Liver (tissue), 9 donors: ENCODE data around the gene TTLL3. TPM values are rescaled to one million over a fixed set of nuclear protein-coding genes. Genes with fewer than 3 reads are reported as not detected.

Source experiments
- DNase-seq: peaks from one replicate; pipeline ENCODE4 v3.0.0-alpha.2; 2017; ENCODE audit warnings: low spot score
- H3K27ac ChIP-seq, 2 donors: one replicate each; pipeline ENCODE4 v1.7.0; 2013; ENCODE audit warnings: inconsistent platforms in 2 of 2, low read length in 2 of 2, control low read depth in 1 of 2, low read depth in 1 of 2, mild to moderate bottlenecking in 1 of 2
- H3K27me3 ChIP-seq, 4 donors: one replicate each; pipeline versions ENCODE4 v1.6.1 to v1.7.0; 2013; ENCODE audit warnings: low read length in 3 of 4, inconsistent platforms in 1 of 4, mild to moderate bottlenecking in 1 of 4, moderate library complexity in 1 of 4; ENCODE audit not compliant: control insufficient read depth in 4 of 4, insufficient read depth in 4 of 4
- H3K36me3 ChIP-seq, 4 donors: one replicate each; pipeline versions ENCODE4 v1.6.1 to v1.7.0; 2013; ENCODE audit warnings: low read length in 3 of 4, mild to moderate bottlenecking in 3 of 4, low read depth in 1 of 4, moderate library complexity in 1 of 4; ENCODE audit not compliant: control insufficient read depth in 4 of 4, insufficient read depth in 3 of 4
- H3K4me1 ChIP-seq, 4 donors: one replicate each; pipeline versions ENCODE4 v1.6.1 to v1.7.0; 2013; ENCODE audit warnings: low read length in 3 of 4, mild to moderate bottlenecking in 3 of 4, moderate library complexity in 1 of 4; ENCODE audit not compliant: control insufficient read depth in 4 of 4, insufficient read depth in 4 of 4
- H3K4me3 ChIP-seq, 3 donors: one replicate each; pipeline versions ENCODE4 v1.6.1 to v1.7.0; 2013; ENCODE audit warnings: low read length in 3 of 3, control low read depth in 1 of 3, low read depth in 1 of 3, mild to moderate bottlenecking in 1 of 3
- H3K9ac ChIP-seq, 2 donors: one replicate each; pipeline ENCODE4 v1.7.0; 2013; ENCODE audit warnings: low read length in 2 of 2, mild to moderate bottlenecking in 2 of 2, moderate library complexity in 2 of 2, control low read depth in 1 of 2, low read depth in 1 of 2
- H3K9me3 ChIP-seq, 4 donors: one replicate each; pipeline versions ENCODE4 v1.6.1 to v1.7.0; 2013; ENCODE audit warnings: low read length in 3 of 4; ENCODE audit not compliant: control insufficient read depth in 4 of 4
- ATF3 ChIP-seq: IDR thresholded peaks from 2 replicates; pipeline ENCODE4 v1.6.1; 2016; ENCODE audit warnings: antibody characterized with exemption
- EGR1 ChIP-seq, 2 donors: IDR thresholded peaks; 2 replicates each; pipeline ENCODE4 v1.6.1; 2016 to 2018; ENCODE audit warnings: antibody characterized with exemption in 2 of 2, low read depth in 2 of 2
- FOXA1 ChIP-seq: IDR thresholded peaks from 2 replicates; pipeline ENCODE4 v1.6.1; 2016; ENCODE audit warnings: antibody characterized with exemption
- FOXA2 ChIP-seq: IDR thresholded peaks from 2 replicates; pipeline ENCODE4 v1.6.1; 2016; ENCODE audit warnings: antibody characterized with exemption
- GABPA ChIP-seq, 2 donors: IDR thresholded peaks in 1 of 2; conservative IDR thresholded peaks in 1 of 2; 2 replicates each; pipeline ENCODE4 v1.6.1; 2016; ENCODE audit warnings: antibody characterized with exemption in 2 of 2, mild to moderate bottlenecking in 1 of 2, moderate library complexity in 1 of 2
- HNF4A ChIP-seq, 2 donors: conservative IDR thresholded peaks; 2 replicates each; pipeline ENCODE4 v1.6.1; 2016; ENCODE audit warnings: antibody characterized with exemption in 2 of 2, mild to moderate bottlenecking in 2 of 2
- HNF4G ChIP-seq: IDR thresholded peaks from 2 replicates; pipeline ENCODE4 v1.6.1; 2016; ENCODE audit warnings: antibody characterized with exemption
- JUND ChIP-seq, 2 donors: IDR thresholded peaks; 2 replicates each; pipeline ENCODE4 v1.6.1; 2016; ENCODE audit warnings: antibody characterized with exemption in 2 of 2
- NR2F2 ChIP-seq: IDR thresholded peaks from 2 replicates; pipeline ENCODE4 v1.6.1; 2016; ENCODE audit warnings: antibody characterized with exemption
- RAD21 ChIP-seq, 2 donors: IDR thresholded peaks; 2 replicates each; pipeline ENCODE4 v1.6.1; 2016; ENCODE audit warnings: antibody characterized with exemption in 2 of 2, mild to moderate bottlenecking in 2 of 2
- REST ChIP-seq: IDR thresholded peaks from 2 replicates; pipeline ENCODE4 v1.6.1; 2016; ENCODE audit warnings: antibody characterized with exemption, mild to moderate bottlenecking
- RXRA ChIP-seq, 2 donors: IDR thresholded peaks; 2 replicates each; pipeline ENCODE4 v1.6.1; 2017 to 2018; ENCODE audit warnings: antibody characterized with exemption in 2 of 2, mild to moderate bottlenecking in 1 of 2
- SP1 ChIP-seq: IDR thresholded peaks from 2 replicates; pipeline ENCODE4 v1.6.1; 2018; ENCODE audit warnings: antibody characterized with exemption, mild to moderate bottlenecking
- TAF1 ChIP-seq: conservative IDR thresholded peaks from 2 replicates; pipeline ENCODE4 v1.6.1; 2016; ENCODE audit warnings: antibody characterized with exemption, mild to moderate bottlenecking
- YY1 ChIP-seq: IDR thresholded peaks from 2 replicates; pipeline ENCODE4 v1.6.1; 2016; ENCODE audit warnings: antibody characterized with exemption, mild to moderate bottlenecking
- WGBS: extraction: QIAGEN DNeasy Blood & Tissue Kit; methylation state at CpG from one replicate; pipeline ENCODE4 v1.1.7; 2013; 5-methylcytosine and 5-hydroxymethylcytosine counted together
- polyA plus RNA-seq, 2 donors: library from polyadenylated mRNA; stranded (reverse) in 1 of 2; unstranded in 1 of 2; fragments of 200-250 nt in 1 of 2; fragments of >200 nt in 1 of 2; fragmentation: Nextera tagmentation in 1 of 2; extraction: Ambion mirVana in 1 of 2; gene quantifications; one replicate each; pipeline versions ENCODE4 v1.2.1 to v1.2.3, GENCODE V29; 2013 to 2015
- total RNA-seq, 2 donors: library from RNA; depleted of rRNA; stranded (reverse); fragments of >200 nt; gene quantifications; one replicate each; pipeline ENCODE4 v1.2.3, GENCODE V29; 2014
- TF ChIP-seq, protein P1 (sequence below): IDR thresholded peaks from 2 replicates; pipeline ENCODE4 v1.6.1; 2016; ENCODE audit warnings: antibody characterized with exemption
- TF ChIP-seq, protein P2 (sequence below): fragments of 150-350 bp; IDR thresholded peaks from 2 replicates; pipeline ENCODE4 v1.5.1; 2017; ENCODE audit warnings: improper control_type of control experiment, low read depth, low read length; ENCODE audit not compliant: missing input control
- TF ChIP-seq, protein P3 (sequence below): IDR thresholded peaks from 2 replicates; pipeline ENCODE4 v1.6.1; 2016; ENCODE audit warnings: antibody characterized with exemption
- donor health status: healthy.
- donor health status: healthy.
- donor health status: healthy.
- donor health status: healthy.
- donor health status: healthy.

TTLL3 gene
- total and polyA plus RNA-seq, 4 donors = 2.8 to 19.6 (median 6.5) TPM

DNA sequence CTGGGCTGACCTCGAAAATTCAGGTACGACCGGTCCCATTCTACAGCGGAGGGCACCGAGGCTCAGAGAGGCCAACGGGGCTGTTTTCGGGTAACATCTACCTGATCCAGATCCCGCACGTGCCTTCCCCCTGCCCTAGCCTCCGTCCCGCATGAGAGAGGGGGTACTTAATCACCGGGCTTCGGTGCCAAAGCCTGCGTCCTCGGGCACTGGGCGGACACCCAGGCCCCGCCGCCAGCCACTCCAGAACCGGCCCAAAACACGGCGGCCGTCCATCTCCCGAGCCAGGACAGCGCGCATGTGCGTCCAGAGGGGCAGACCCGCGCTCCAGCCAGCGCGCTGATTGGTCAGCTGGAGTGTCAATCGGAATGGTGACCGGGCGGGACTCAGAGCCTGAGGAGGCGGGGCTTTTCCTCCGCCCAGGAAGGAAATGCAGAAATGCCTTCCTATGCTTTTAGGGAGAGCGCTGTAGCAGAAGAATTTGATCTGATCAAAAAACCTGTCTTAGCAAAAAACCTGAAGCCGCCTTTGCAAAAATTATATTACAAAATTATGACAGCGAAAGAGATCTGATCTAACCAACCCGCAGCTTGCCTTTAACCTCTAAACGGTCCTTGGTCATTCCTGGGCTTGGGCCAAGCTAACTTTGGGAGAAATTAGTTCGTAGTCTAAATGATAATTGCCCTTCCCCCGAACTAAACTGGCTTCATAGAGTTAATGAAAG lies 33.8 kb downstream of the TTLL3 start, which contains the start of gene RPUSD3:
RPUSD3 (minus strand) TSS at position 294 of the 724 bp plus-strand sequence; CDS start at position 276, 18 bp downstream.
- peak; percentile 100 for DNase-seq
- peaks cover 2 to 16% (median 13%) of the 10 kb centered on the region in 4 donors for H3K36me3 ChIP-seq
- no peaks in the 10 kb centered on the region for H3K27me3 ChIP-seq
- TF ChIP-seq HNF4A (conservative IDR thresholded peaks at IDR 0.05) (no peak), RXRA (IDR thresholded peaks at IDR 0.05) (no peak), GABPA (IDR thresholded peaks at IDR 0.05 in 1 of 2, conservative IDR thresholded peaks at IDR 0.05 in 1 of 2) (peak in 1 of 2 donors; percentile 78), ATF3 (no peak), TAF1 (peak; percentile 55), FOXA1 (no peak), YY1 (peak; percentile 81), NR2F2 (no peak), RAD21 (IDR thresholded peaks at IDR 0.05) (peak; percentile 33 to 38), HNF4G (no peak), REST (peak; percentile 60), JUND (IDR thresholded peaks at IDR 0.05) (no peak), FOXA2 (no peak), SP1 (peak; percentile 88), EGR1 (IDR thresholded peaks at IDR 0.05; ENCODE audit: low read depth in 2 of 2) (no peak)
- TF ChIP-seq, protein P1, sequence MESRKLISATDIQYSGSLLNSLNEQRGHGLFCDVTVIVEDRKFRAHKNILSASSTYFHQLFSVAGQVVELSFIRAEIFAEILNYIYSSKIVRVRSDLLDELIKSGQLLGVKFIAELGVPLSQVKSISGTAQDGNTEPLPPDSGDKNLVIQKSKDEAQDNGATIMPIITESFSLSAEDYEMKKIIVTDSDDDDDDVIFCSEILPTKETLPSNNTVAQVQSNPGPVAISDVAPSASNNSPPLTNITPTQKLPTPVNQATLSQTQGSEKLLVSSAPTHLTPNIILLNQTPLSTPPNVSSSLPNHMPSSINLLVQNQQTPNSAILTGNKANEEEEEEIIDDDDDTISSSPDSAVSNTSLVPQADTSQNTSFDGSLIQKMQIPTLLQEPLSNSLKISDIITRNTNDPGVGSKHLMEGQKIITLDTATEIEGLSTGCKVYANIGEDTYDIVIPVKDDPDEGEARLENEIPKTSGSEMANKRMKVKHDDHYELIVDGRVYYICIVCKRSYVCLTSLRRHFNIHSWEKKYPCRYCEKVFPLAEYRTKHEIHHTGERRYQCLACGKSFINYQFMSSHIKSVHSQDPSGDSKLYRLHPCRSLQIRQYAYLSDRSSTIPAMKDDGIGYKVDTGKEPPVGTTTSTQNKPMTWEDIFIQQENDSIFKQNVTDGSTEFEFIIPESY = no peak
- TF ChIP-seq, protein P2, sequence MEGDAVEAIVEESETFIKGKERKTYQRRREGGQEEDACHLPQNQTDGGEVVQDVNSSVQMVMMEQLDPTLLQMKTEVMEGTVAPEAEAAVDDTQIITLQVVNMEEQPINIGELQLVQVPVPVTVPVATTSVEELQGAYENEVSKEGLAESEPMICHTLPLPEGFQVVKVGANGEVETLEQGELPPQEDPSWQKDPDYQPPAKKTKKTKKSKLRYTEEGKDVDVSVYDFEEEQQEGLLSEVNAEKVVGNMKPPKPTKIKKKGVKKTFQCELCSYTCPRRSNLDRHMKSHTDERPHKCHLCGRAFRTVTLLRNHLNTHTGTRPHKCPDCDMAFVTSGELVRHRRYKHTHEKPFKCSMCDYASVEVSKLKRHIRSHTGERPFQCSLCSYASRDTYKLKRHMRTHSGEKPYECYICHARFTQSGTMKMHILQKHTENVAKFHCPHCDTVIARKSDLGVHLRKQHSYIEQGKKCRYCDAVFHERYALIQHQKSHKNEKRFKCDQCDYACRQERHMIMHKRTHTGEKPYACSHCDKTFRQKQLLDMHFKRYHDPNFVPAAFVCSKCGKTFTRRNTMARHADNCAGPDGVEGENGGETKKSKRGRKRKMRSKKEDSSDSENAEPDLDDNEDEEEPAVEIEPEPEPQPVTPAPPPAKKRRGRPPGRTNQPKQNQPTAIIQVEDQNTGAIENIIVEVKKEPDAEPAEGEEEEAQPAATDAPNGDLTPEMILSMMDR = no peak
- TF ChIP-seq, protein P3, sequence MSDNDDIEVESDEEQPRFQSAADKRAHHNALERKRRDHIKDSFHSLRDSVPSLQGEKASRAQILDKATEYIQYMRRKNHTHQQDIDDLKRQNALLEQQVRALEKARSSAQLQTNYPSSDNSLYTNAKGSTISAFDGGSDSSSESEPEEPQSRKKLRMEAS = no peak
- no peaks in the 10 kb centered on the region for H3K9me3 ChIP-seq
- H3K27ac ChIP-seq = peak within 1 kb of the TSS; percentile 63 to 80
- under 1% methylated on average over 42 of the region's 42 CpGs for WGBS
- peaks cover 2 to 14% (median 10%) of the 10 kb centered on the region in 4 donors for H3K4me1 ChIP-seq
- peak within 1 kb of the TSS; percentile 67 to 90 (median 80) for H3K4me3 ChIP-seq
- peak within 1 kb of the TSS; percentile 60 to 86 for H3K9ac ChIP-seq
